ENCODE measurements around the gene CACNA2D2. TPM values are rescaled to one million over a fixed set of nuclear protein-coding genes. Genes with fewer than 3 reads are reported as not detected.

CACNA2D2 gene
- total and polyA plus RNA-seq, 2 donors (not counting 1 experiment from before 2014, with no cell fraction given) = 0.06 TPM; not detected in 1

DNA sequence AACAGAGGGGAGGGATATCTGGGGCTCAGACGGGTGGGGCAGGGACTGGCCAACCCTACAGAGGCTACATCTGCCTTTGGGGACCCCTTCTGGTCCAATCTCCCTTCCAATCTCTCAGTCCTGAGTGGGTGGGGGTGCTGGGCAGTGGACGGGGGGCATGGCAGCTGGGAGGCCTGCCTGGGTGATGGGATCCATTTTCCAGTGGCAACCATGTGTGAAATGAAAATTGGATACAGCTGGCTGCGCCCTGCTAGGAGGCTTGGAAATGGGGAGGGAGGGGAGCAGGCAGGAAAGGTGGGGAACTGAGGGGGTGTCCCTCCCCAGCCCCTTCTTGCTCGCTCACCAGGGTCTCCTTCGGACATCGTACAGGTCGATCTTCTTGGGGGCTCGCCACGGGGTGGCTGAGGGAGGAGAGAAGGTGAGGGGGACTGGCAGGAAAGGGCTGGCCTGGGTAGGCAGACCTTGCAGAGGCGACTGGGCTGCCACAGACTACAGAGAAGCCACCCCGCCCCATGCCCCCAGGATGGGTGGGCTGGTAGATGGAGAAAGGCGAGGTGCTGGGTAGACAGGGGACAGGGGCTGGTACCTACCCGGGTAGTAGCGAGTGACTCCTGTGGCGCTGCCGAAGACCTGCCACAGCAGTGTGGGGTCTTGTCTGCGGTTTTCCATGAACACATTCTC is 122.9 kb downstream of the CACNA2D2 start:
- no peaks in the 10 kb centered on the region for H3K79me2 ChIP-seq (ENCODE audit: control insufficient read depth, insufficient read depth, low read length)
- H3K4me3 ChIP-seq (replicated peaks in 1 of 4; ENCODE audit: control extremely low read depth in 1 of 4, insufficient read depth in 1 of 4, low read depth in 3 of 4, low read length in 4 of 4) = no peak overlapping the region
- H3K9me3 ChIP-seq (ENCODE audit: control insufficient read depth, insufficient read depth, low read depth, low read length) = no peaks in the 10 kb centered on the region
- DNase-seq (ENCODE audit: low read depth in 2 of 2) = no peak
- H3K27ac ChIP-seq (ENCODE audit: insufficient read depth, low read length) = no peak overlapping the region
- H2AFZ ChIP-seq (ENCODE audit: low read length) = no peak overlapping the region
- no peaks in the 10 kb centered on the region for H3K27me3 ChIP-seq (ENCODE audit: control insufficient read depth, insufficient read depth, low read length)
- no peak overlapping the region for H3K9ac ChIP-seq (ENCODE audit: insufficient read depth, low read length)
- no peaks in the 10 kb centered on the region for H4K20me1 ChIP-seq (ENCODE audit: control insufficient read depth, extremely low read depth, insufficient read depth, low read length)
- no peak overlapping the region for H3K4me2 ChIP-seq (ENCODE audit: extremely low read depth, insufficient read depth, low read length)
- no peaks in the 10 kb centered on the region for H3K4me1 ChIP-seq (ENCODE audit: control insufficient read depth, extremely low read depth, insufficient read depth, low read length)
- TF ChIP-seq EZH2 (IDR thresholded peaks at IDR 0.05; ENCODE audit: low read length, missing control alignments) = no peak
- TF ChIP-seq, protein P1, sequence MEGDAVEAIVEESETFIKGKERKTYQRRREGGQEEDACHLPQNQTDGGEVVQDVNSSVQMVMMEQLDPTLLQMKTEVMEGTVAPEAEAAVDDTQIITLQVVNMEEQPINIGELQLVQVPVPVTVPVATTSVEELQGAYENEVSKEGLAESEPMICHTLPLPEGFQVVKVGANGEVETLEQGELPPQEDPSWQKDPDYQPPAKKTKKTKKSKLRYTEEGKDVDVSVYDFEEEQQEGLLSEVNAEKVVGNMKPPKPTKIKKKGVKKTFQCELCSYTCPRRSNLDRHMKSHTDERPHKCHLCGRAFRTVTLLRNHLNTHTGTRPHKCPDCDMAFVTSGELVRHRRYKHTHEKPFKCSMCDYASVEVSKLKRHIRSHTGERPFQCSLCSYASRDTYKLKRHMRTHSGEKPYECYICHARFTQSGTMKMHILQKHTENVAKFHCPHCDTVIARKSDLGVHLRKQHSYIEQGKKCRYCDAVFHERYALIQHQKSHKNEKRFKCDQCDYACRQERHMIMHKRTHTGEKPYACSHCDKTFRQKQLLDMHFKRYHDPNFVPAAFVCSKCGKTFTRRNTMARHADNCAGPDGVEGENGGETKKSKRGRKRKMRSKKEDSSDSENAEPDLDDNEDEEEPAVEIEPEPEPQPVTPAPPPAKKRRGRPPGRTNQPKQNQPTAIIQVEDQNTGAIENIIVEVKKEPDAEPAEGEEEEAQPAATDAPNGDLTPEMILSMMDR (conservative IDR thresholded peaks at IDR 0.05 in 1 of 2, IDR thresholded peaks at IDR 0.05 in 1 of 2; ENCODE audit: low read depth in 1 of 2, low read length in 2 of 2) = no peak
- no peaks in the 10 kb centered on the region for H3K36me3 ChIP-seq (ENCODE audit: control insufficient read depth, insufficient read depth, low read length)

DNA sequence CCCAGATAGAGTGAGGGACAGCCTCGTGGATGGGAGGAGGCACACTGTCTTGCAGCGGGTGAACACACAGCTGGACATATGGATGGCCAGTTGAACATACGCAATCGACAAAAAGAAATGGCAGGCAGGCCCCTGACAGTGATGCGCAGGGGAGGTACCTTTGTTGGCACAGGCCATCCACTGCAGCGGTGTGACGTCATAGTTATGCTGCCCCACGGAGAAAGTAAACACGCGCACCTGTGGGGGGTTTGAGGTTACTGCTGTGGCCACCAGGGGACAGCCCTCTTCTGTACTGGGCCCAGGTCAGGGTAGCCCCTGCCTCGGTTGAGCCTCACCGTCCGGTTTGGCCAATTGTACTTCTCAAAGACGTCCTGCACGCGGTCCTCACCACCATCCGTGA is 124.7 kb downstream of the CACNA2D2 start:
- H3K27me3 ChIP-seq (ENCODE audit: control insufficient read depth, insufficient read depth, low read length) = no peaks in the 10 kb centered on the region
- no peaks in the 10 kb centered on the region for H3K9me3 ChIP-seq (ENCODE audit: control insufficient read depth, insufficient read depth, low read depth, low read length)
- TF ChIP-seq, protein P1 (conservative IDR thresholded peaks at IDR 0.05 in 1 of 2, IDR thresholded peaks at IDR 0.05 in 1 of 2; ENCODE audit: low read depth in 1 of 2, low read length in 2 of 2) = no peak
- H2AFZ ChIP-seq (ENCODE audit: low read length) = no peak overlapping the region
- H3K4me2 ChIP-seq (ENCODE audit: extremely low read depth, insufficient read depth, low read length) = no peak overlapping the region
- H3K27ac ChIP-seq (ENCODE audit: insufficient read depth, low read length) = no peak overlapping the region
- H3K79me2 ChIP-seq (ENCODE audit: control insufficient read depth, insufficient read depth, low read length) = no peaks in the 10 kb centered on the region
- no peaks in the 10 kb centered on the region for H3K4me1 ChIP-seq (ENCODE audit: control insufficient read depth, extremely low read depth, insufficient read depth, low read length)
- H3K9ac ChIP-seq (ENCODE audit: insufficient read depth, low read length) = no peak overlapping the region
- no peaks in the 10 kb centered on the region for H4K20me1 ChIP-seq (ENCODE audit: control insufficient read depth, extremely low read depth, insufficient read depth, low read length)
- H3K4me3 ChIP-seq (replicated peaks in 1 of 4; ENCODE audit: control extremely low read depth in 1 of 4, insufficient read depth in 1 of 4, low read depth in 3 of 4, low read length in 4 of 4) = no peak overlapping the region
- H3K36me3 ChIP-seq (ENCODE audit: control insufficient read depth, insufficient read depth, low read length) = no peaks in the 10 kb centered on the region
- no peak for DNase-seq (ENCODE audit: low read depth in 2 of 2)

DNA sequence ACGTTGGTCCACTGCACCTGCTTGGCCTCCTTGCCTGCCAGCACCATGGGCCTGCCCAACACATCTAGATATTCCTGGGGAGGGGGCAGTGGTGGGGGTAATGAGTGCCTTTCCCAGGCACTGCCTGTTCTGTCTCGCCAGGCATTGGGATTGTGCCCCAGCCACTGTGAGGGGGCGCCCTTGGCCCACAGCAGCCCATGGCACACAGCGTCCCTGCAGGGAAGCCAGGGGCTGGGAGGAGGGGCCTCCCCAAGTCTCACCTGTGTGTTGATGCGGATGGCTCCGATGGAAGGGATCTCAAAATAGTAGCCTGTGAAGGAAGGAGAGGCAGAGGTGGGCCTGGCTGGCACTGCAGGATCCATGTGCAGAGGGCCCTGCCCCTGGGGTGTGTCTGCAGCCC is 125.4 kb downstream of the CACNA2D2 start:
- Histone ChIP-seq H3K36me3 (ENCODE audit: control insufficient read depth, insufficient read depth, low read length) (no peaks in the 10 kb centered on the region), H3K4me1 (ENCODE audit: control insufficient read depth, extremely low read depth, insufficient read depth, low read length) (no peaks in the 10 kb centered on the region), H3K9me3 (ENCODE audit: control insufficient read depth, insufficient read depth, low read depth, low read length) (no peaks in the 10 kb centered on the region), H2AFZ (ENCODE audit: low read length) (no peak overlapping the region), H3K27ac (ENCODE audit: insufficient read depth, low read length) (no peak overlapping the region), H3K4me2 (ENCODE audit: extremely low read depth, insufficient read depth, low read length) (no peak overlapping the region), H3K79me2 (ENCODE audit: control insufficient read depth, insufficient read depth, low read length) (no peaks in the 10 kb centered on the region), H4K20me1 (ENCODE audit: control insufficient read depth, extremely low read depth, insufficient read depth, low read length) (no peaks in the 10 kb centered on the region), H3K4me3 (replicated peaks in 1 of 4; ENCODE audit: control extremely low read depth in 1 of 4, insufficient read depth in 1 of 4, low read depth in 3 of 4, low read length in 4 of 4) (no peak overlapping the region), H3K9ac (ENCODE audit: insufficient read depth, low read length) (no peak overlapping the region), H3K27me3 (ENCODE audit: control insufficient read depth, insufficient read depth, low read length) (no peaks in the 10 kb centered on the region)
- TF ChIP-seq EZH2 (IDR thresholded peaks at IDR 0.05; ENCODE audit: low read length, missing control alignments) = no peak
- no peak for DNase-seq (ENCODE audit: low read depth in 2 of 2)

Measured in fibroblast of lung (primary cell).